ENCODE results near the gene MYOCD.

MYOCD gene

DNA sequence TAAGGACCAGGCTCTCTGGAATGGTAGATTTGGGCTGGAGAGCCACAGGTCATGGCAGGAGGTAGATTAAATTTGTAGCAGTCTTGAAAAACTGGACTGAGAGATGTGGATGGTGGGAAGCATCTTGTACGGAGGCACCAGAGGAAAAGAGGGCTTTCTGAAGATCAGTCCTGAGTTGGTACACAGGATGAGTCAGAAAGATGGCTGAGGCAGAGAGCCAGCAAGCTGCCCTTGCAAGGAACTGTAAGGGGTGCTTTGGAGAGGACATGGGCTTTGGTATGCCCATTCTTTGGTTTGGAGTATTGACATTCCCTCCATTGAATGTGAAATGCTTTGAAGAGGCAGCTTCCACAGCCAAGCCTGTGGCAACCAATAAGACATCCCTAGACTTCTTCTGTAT lies 55.9 kb downstream of the MYOCD start:
- DNase-seq = no peak

DNA sequence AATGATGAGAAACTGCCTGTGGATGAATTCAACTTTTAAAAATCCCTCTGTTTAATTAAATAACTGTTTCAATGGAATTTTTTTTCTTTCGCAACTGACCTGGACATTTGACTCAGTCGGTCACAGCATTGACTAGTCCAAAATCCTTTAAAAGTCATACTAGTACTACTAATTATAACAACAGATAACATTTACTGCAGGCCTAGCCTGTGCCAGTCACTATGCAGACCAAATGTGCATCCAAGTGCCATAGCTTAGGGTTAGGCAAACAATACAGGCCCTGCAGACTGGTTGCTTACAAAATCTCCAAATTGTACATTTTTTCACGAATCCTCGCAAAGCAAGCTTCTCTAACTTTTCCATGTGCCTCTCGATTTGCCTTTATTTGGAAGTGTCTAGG lies 56.6 kb downstream of the MYOCD start:
- no peak for DNase-seq

DNA sequence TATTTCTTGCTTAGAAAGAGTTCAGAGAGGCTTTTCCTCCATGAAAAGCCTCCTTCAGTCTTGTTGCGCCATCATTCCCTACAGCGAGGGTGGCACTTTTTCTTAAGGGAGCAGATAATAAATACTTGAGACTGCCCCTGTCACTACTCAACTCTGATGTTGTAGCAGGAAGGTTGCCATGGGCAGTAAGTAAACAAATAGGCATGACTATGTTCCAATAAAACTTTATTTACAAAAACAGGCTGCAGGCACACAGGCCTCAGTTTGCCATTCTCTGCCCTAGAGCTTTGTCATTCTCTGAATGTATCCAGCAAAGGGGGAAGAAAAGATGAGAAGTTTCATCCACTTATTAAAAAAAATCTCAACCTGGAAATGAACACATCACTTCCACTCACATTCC lies 60.4 kb downstream of the MYOCD start:
- no peak for DNase-seq

DNA sequence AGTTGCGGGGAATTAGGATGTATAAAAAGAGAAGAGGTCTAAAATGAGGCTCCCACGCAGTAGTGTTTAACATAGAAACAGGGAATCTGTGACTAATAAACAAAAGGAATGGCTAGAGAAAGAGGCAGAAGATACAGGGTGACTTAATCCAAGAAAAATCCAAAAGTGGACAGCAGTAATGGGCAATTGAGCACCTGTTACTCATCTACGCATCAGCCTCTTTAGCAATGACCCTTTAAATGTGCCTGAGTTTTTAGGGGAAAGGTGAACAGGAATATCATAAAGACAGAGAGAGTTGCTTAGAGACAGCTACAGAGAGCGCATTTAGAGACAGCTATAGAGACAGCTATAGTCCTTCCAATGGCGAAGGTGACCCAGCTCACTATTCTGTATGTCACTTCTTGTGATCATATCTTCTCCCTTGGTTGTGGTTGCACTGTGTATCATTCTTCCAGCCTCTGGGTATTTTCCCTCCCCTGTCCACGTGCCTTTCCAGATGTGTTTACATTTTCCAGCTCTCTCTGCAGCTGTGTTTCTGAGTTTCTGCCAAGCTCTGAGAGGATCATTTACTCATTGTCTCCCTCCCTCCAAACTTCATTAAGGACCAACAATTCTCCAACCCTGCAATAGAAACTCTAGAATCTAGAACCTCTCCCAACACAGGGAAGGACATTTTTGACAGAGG lies 61.5 kb downstream of the MYOCD start:
- DNase-seq = no peak

DNA sequence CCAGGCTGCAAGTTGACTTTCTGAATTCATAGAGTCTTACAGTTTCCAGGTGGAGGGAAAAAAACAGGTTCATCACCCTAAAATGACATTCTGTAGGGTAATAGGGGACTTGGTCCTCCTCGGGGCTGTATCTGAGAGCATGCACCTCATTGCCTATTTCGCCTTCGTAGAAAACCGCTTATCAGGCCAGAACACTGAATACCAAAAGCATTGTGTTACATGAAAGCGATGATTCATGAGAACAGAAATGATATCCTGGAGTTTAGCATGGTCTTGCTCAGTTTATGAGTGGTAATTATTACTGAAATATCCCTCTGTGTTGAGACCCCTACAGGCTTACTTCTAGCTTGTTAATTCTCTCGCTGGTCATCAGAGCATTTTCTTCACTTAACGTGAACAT lies 62.2 kb downstream of the MYOCD start:
- no peak for DNase-seq

DNA sequence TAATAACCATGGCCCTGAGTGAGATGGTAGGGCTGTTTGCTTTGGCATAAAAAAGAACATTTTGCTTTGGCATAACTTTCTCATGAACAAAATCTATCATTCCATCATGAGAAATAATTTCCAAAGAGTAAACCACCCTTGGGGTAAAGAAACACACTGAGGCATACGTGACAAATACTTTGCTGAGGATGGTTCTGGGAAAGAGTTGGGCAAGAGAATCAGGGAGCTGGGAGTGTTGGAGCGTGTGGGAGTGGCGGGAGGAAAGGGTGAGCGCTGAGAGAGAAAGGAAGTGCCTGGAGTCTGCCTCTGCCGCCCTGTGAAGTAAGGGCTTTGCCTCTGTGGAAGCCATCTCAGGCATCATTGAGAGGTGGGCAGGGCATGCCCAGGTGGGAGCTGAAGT lies 63.4 kb downstream of the MYOCD start:
- DNase-seq = no peak

DNA sequence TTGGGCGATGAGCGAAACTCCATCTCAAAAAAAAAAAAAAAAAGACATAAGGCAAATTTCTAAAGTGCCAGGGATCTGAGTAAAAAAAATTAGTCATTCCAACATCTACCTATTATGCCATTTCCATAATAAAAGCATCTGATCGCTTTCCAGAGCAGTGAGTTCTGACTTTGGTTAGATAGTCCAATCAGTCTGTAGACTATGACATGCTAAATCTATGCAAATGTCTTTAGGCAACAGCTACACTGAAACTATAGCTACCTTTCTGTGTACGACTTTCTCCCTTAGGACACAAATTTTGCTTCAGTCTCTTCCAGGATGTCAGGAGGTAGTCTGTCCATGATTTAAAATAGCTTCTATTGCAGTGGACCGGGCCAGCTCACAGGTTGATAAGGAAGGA lies 64.7 kb downstream of the MYOCD start:
- DNase-seq = no peak

DNA sequence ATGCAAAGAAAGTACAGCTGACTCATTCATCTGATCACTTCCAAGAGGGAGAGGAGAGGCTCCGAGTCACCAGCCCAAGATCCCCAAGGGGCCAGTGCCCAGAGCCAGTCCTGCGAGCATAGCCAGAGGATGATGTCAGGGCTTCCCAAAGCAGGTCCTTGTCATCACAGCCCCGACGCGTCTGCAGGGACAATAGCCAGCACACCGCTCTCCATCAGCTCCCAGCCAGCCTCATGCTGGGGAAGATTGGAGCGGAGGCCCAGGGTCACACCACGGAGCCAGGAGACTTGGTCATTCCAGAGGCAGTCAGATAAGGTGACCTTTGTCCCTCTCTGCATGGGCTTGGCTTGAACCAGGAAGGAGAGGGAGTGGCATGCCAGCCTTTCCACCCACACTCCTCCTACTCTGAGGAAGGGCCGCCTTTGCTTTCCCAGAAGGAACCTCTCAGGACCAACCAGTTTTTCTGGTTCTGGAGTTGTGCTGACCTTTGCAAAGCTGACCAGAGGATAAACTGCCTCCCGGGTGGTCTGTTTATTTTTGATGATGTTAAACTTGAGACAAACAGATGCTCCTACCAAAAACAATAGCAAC lies 65.3 kb downstream of the MYOCD start:
- DNase-seq = no peak

DNA sequence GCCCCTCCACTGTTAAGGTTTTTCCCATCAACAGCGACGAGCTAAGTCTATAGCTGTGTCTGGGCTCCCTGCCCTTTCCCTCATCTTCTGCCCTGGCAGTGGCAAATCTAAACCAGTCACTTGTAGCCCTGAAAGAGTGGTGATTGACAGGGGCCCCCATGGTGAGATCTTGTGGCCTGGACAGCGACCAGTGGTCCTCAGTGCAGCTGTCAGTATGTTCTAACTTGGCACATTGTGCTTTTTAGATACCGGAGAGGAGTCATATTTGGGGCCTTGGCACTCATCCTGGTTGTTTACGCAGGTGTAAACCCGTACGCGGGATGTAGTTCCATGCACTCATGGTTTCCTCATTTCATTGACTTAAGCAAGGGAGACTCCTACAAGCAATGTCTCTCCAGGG lies 66.1 kb downstream of the MYOCD start:
- DNase-seq = no peak

DNA sequence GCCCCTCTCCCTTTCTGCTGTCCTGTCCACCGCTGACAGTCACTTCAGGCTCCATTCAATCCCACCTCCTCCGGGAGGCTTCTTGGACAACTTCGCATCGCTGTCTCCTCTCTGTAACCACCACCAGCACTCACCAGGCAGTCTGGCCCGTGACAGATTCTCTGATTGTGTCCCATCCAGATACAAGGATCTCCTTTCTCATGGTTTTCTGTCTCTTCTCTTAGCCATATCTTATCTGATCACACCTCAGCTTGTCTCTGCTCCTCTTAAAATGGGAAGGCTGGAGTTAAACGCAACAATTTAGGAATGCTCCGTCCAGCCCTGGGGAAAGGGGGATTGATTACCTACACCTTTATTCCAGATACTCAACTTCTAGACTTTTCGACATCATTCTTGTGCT lies 66.7 kb downstream of the MYOCD start:
- DNase-seq = no peak

DNA sequence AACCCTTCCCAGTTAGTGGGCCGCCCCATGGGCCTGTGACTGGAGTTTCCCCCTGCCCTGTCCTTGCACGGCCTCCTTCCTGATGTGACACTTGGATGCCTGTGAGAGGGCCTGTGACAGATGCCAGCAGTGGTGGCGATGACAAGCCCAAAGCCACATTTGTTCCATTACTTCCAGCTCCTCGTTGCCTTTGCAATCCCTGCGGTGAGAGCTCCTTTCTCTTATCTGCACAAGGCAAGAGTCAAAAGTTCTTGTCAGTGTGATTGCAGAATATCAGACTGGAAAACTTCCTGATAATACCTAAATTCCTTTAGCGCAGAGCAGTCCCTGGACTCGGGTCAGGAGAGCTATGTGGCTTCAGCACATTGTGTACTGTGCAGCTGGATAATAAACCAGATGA lies 69.2 kb downstream of the MYOCD start:
- DNase-seq = no peak

DNA sequence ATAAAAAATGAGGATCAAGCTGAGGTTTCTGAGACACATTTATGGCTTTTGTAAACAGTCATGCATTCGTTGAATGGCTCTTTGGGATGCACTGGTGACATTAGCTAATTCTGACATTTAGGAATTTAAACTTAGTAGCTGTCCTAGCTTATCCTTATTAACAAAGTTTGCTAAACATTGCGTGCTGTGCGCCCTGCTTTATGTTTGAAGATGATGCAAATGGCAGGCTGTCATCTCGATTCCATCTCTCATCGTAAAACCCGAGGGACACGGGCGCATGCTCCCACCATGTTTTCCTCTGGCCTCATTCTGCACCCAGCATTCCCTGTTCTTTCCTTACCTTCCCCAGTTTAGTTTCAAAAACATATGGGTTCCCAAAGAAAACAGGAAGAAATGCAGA lies 69.8 kb downstream of the MYOCD start:
- no peak for DNase-seq

DNA sequence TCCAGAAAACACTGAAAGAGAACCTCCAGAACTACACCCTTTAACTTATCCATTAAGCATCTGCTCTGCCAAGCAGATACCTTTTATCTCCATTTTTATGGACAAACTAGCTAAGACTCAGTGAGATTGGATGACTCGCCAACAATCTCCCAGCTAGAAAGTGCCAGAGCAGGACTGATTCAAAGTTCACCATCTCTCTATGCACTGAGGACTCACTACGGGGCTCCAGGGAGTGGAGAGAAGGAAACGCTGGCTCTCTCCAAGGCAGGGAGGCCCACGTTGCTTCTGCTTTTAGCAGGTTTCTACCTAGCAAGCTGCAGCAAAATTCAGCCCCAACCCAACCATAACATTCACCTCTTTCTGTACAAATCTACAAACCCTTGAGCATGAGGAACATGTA lies 70.8 kb downstream of the MYOCD start:
- DNase-seq = no peak

DNA sequence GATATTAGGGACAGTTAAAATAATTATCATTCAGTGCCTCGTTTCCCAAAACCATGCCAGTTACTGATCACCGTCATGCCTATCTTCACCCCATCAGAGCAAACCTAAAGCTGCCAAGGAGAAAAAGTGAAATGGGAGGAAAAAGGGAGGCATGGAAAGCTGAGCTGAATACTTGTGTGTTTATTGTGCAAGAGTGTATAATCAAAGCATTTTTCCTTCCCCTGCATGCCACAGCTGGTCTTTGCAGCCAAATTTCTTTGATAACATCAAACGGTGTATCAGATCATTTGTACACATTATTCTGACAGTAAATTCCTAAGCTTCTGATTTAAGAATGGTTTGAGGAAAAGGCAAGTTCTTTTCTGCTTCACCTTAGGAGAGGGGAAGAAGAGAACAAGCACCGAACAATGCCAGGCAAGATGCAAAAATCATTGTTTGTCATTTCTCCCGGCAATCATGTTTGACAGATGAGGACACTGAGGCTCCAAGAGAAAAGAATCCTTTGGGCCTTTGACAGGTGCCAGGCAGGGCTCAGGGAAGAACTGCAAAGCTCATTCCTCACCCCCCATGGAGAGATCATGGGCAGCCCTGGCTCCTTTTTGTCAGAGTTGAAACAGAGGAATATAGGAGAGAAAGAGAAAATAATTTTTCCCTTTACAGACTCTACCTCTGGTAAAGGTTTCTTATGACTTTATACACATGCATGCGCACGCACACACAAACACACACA lies 72.2 kb downstream of the MYOCD start:
- no peak for DNase-seq

DNA sequence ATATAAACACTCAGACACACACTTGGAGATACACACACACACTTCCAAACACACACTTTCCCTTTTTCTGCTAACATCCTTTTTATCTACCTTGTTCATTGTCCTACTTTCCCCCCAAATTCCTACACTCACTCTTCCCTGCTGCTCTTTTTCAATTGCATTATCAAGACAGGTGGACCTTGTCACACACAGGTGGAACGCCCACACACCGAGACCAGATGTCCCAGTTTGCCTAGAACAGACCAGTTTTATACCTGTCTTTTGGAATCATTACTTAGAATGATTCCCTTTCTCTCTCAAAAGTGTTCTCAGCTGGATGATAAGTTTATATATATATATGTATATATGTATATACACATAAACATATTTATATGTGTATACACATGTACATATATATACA lies 72.9 kb downstream of the MYOCD start:
- DNase-seq = no peak

DNA sequence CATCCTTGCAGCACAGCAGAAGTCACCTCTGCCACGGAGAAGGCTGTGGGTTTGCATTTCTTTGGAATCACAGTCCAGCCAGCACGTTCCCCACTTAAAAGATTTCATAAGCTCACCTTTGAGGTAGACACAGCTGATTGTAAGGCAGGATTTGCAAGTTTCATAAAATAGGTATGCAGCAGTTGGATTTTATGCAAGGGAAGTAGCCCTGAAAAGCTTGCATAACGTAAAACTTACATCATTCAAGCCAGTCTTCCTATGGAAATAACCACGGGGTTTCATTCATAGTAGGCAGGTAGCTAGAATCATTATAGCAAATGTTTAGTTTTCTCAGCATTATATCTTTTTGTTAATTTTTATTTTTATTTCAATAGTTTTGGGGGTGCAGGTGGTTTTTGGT lies 73.8 kb downstream of the MYOCD start:
- no peak for DNase-seq

DNA sequence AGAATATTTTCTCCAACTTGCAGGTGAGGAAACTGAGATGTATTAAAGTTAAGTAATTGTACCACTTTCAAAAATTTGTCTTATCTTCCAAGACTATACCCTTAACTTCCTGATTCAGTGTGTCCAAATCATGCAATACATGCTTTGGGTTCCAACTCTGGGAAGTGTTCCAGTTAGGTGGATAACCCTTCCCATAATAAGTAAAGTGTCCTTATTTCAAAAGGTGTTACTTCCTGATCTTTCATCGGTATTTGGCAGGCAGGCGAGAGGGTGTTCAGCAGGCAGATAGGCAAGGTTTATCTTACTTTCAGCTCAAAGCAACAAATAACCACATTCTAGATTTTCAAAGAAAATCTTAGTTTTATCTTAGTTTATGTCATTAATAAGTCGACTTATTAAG lies 77.4 kb downstream of the MYOCD start:
- DNase-seq = no peak

DNA sequence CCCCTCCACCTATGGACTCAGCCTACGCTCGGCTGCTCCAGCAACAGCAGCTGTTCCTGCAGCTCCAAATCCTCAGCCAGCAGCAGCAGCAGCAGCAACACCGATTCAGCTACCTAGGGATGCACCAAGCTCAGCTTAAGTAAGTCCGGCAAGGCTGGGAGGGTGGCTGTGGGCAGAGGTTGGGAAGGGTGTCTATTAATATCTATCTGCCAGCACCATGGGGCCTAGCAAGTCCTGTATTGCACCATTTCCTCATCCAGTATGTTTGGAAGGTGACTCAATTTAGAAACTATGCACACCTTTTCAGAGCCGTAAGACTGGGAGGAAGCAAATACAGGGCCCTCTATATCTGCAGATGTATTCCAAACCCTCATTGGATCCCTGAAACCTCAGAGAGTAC lies 78.6 kb downstream of the MYOCD start:
- no peak for DNase-seq

DNA sequence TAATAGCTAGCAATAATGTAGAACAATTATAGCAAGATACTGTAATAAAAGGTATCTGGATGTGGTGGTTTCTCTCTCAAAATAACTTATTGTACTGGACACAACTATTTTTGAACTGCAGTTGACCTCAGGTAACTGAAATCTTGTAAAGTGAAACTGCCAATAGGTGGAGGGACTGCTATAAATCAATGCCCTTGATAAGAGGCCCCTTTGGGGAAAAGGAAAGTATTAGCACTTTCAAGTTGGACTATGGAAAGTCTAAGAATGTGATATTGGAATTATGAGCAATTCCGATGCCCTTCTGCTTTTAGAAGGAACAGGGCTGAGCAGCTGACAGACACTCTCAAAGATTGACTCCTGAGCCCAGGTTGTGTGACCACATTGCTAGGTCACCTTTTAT lies 79.1 kb downstream of the MYOCD start:
- no peak for DNase-seq

DNA sequence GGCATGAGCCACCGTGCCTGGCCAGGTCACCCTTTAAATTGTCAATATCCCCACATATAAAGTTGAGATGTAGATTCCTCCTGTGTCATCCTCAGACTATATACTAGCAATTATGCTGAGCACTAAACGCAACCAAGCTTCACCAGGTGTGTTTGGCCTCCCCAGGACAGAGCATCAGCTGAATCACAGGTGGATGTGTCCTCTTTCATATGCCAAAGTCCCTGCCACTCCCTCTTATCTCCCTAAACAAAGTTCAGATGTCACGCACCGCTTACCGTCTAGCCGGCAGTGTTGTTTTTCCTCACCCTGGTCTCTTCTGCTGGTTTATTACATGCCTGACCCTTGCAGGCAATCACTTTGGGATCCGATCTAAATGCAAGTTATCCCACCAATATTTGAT lies 79.8 kb downstream of the MYOCD start:
- no peak for DNase-seq

DNA sequence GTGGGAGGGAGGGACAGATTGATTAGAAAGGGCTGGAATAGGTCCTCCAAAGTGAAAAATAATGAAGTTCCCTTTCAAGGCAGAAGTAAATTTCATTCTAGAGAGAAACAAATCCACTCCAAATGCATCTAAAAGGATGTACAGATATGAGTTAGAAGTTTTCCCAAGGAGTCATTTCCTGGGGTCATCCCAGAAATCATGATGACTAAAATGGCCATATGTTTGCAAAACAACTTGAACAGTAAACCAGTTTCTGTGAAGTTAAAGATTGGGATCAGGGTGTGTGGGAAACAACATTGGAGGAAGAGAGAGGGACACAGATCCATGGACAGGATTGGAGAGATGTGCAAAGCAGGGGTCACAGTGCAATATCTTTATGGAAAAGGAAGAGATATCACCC lies 91.1 kb downstream of the MYOCD start:
- no peak for DNase-seq

DNA sequence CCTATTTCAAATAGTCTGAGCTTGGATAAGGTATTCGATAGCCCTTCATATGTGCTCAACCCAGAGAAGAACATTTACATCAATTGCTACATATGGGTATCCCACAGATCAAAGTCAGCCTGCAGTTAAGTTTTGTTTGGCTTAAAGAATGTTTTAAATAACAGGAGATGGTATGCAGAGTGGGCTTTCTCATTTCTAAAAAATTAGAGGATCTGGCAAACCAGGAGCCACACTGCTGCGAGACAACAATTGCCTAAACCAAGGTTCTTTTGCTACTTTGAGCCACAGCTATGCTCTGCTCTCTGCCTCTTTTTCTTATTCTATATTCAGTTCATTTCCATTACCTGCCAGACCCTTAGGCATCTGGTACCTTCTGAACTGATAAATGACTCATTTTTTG lies 93.4 kb downstream of the MYOCD start:
- DNase-seq = no peak

DNA sequence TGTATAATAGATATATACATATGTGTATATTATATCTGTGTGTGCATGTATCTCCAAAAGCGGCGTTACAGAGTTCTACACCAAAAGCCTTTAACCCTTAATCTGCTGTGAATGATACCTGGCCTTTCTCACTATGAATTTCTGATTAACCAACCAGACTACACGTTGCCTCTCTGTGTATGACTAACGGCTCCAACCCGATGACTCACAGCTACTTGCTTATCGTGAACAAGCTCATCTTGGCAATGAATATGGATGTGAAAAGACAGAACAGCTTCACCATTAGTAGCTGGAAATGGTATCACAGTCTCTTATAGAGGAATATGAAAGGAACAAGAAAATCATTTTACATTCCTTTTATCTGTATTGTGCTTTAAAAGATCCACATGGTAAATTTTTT lies 99.9 kb downstream of the MYOCD start:
- no peak for DNase-seq

DNA sequence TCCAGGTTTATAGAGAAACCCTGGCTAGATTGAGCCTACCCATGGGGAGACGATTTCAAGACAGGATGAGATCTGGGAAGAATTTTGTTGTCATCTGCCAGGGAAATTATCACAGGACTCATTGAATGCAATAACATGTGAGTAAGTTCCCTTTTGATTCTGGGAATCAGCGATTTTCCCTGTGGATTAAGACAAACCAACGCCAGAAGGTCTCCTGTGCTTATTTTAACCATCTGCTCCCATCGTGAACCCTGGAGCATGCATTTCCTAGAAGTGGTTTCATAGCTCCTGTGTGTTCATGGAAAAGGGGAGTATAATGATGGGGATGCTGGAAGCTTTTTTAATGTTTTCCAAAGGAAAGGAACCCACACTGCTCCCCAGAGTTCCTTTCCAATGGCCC lies 102.6 kb downstream of the MYOCD start:
- no peak for DNase-seq

DNA sequence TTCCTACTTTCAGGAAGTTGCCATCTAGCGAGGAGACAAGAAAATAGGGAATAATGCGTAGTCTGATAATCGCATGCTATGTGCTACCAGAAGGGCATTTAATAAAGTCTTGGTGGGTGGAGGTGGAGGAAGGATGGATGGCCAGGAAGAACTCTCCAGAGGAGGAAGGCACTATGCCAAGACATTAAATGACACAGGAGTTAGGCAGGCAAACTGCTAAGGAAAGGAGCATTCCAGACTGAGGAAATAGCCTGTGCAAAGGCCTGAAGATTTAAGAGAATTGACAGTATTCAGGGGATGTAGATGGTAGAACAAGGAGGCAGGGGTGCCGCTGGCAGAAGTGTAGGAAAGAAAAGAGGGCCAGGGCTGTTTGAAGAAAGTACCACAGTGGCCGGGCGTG lies 104.3 kb downstream of the MYOCD start:
- DNase-seq = no peak

All from stimulated activated CD4-positive, alpha-beta T cell treated with anti-CD3 and anti-CD28 coated beads, Interleukin-15, amount 100 ng/mL, for 24 hours (primary cell).